B cell (primary cell): Measurements from ENCODE around the gene SLC17A4. TPM values are rescaled to one million over a fixed set of nuclear protein-coding genes. Genes with fewer than 3 reads are reported as not detected.

Experiments
- ATAC-seq: fragments of 200-7000 bp; cut with Tn5 transposase; one replicate; pipeline ENCODE4 v1.10.0; 2021; ENCODE audit warnings: low read depth, mild to moderate bottlenecking, moderate number of reproducible peaks, moderate library complexity
- CTCF ChIA-PET: fragments of 350-600 bp; sonication (Branson Sonifier 250); formaldehyde crosslinking; loops from one replicate; lab custom pipeline; 2021; ENCODE audit warnings: antibody characterized with exemption, inconsistent platforms; lab: Charles Lee
- POLR2A ChIA-PET: fragments of 350-600 bp; sonication (Branson Sonifier 250); formaldehyde crosslinking; loops from one replicate; lab custom pipeline; 2021; ENCODE audit warnings: antibody characterized with exemption; lab: Charles Lee
- DNase-seq: peaks from one replicate; pipeline ENCODE4 v3.0.0; 2013
- H2AFZ ChIP-seq: 2 replicates; pipeline ENCODE4 v1.6.1; 2012; ENCODE audit warnings: mild to moderate bottlenecking, low read depth, low read length; ENCODE audit not compliant: insufficient read depth, poor library complexity, severe bottlenecking
- H3K27ac ChIP-seq, 2 donors: 1 replicate in 1 of 2; 2 replicates in 1 of 2; pipeline ENCODE4 v1.5.1; 2012 to 2013; ENCODE audit warnings: low read length in 2 of 2, mild to moderate bottlenecking in 2 of 2, moderate library complexity in 1 of 2
- H3K27me3 ChIP-seq, 4 experiments: fragments of 200-600 bp in 1 of 4; sonication (generic) in 1 of 4; replicated peaks in 1 of 4; 1 replicate in 2 of 4; 2 replicates in 2 of 4; pipeline versions ENCODE4 v1.6.1 to v1.7.0; 2013 to 2016; ENCODE audit warnings: low read length in 3 of 4, mild to moderate bottlenecking in 2 of 4, mixed read lengths in 1 of 4, moderate library complexity in 1 of 4; ENCODE audit not compliant: insufficient read depth in 4 of 4, control insufficient read depth in 3 of 4; ENCODE audit errors: control extremely low read depth in 1 of 4
- H3K36me3 ChIP-seq, 2 experiments: replicated peaks in 1 of 2; 1 replicate in 1 of 2; 2 replicates in 1 of 2; pipeline versions ENCODE4 v1.6.1 to v1.7.1; 2013; ENCODE audit warnings: low read length in 1 of 2; ENCODE audit not compliant: insufficient read depth in 2 of 2, control insufficient read depth in 1 of 2; ENCODE audit errors: control extremely low read depth in 1 of 2, extremely low read depth in 1 of 2
- H3K4me1 ChIP-seq, 2 donors: fragments of 200-600 bp in 1 of 2; sonication (generic) in 1 of 2; 1 replicate in 1 of 2; 2 replicates in 1 of 2; pipeline versions ENCODE4 v1.5.1 to v1.6.1; 2013 to 2017; ENCODE audit warnings: low read length in 2 of 2; ENCODE audit not compliant: control insufficient read depth in 2 of 2, insufficient read depth in 2 of 2
- H3K4me2 ChIP-seq: replicated peaks from 2 replicates; pipeline ENCODE3; 2012; ENCODE audit warnings: mild to moderate bottlenecking, low read depth, low read length; ENCODE audit not compliant: poor library complexity, severe bottlenecking
- H3K4me3 ChIP-seq, 5 experiments: fragments of 200-600 bp in 1 of 5; sonication (generic) in 1 of 5; 1 replicate in 3 of 5; 2 replicates in 2 of 5; pipeline versions ENCODE4 v1.5.1 to v1.7.0; 2011 to 2016; ENCODE audit warnings: low read length in 4 of 5, mild to moderate bottlenecking in 4 of 5, low read depth in 2 of 5, control low read depth in 1 of 5, moderate library complexity in 1 of 5; ENCODE audit not compliant: insufficient read depth in 1 of 5; ENCODE audit errors: control extremely low read depth in 1 of 5, extremely low read depth in 1 of 5
- H3K79me2 ChIP-seq: fragments of 200-600 bp; sonication (generic); one replicate; pipeline ENCODE4 v1.6.0; 2016; ENCODE audit warnings: low read length; ENCODE audit not compliant: control insufficient read depth, insufficient read depth
- H3K9ac ChIP-seq: fragments of 200-600 bp; sonication (generic); 2 replicates; pipeline ENCODE4 v1.6.1; 2017; ENCODE audit warnings: mild to moderate bottlenecking, low read length, moderate library complexity
- H3K9me3 ChIP-seq, 3 donors: one replicate each; pipeline versions ENCODE4 v1.6.1 to v1.7.1; 2013; ENCODE audit warnings: low read length in 2 of 3; ENCODE audit not compliant: control insufficient read depth in 2 of 3, insufficient read depth in 1 of 3; ENCODE audit errors: control extremely low read depth in 1 of 3
- H4K20me1 ChIP-seq: 2 replicates; pipeline ENCODE4 v1.6.0; 2012; ENCODE audit warnings: mild to moderate bottlenecking, low read length; ENCODE audit not compliant: insufficient read depth, control insufficient read depth, poor library complexity, severe bottlenecking
- H3K27ac Mint-ChIP-seq: one replicate; pipeline ENCODE4 v1.8.0; 2021; ENCODE audit warnings: mixed read lengths
- H3K27me3 Mint-ChIP-seq: one replicate; pipeline ENCODE4 v1.8.0; 2021; ENCODE audit warnings: mixed read lengths
- H3K4me1 Mint-ChIP-seq: one replicate; pipeline ENCODE4 v1.8.0; 2021; ENCODE audit warnings: mixed read lengths
- H3K4me3 Mint-ChIP-seq: one replicate; pipeline ENCODE4 v1.8.0; 2021; ENCODE audit warnings: mixed read lengths
- H3K9me3 Mint-ChIP-seq: one replicate; pipeline ENCODE4 v1.8.0; 2022; ENCODE audit warnings: mixed read lengths; ENCODE audit not compliant: insufficient read depth
- CTCF ChIP-seq: fragments of 200-600 bp; IDR thresholded peaks from one replicate; pipeline ENCODE4 v1.8.0; 2022; ENCODE audit warnings: antibody characterized with exemption, mild to moderate bottlenecking
- EZH2 ChIP-seq: IDR thresholded peaks from 2 replicates; pipeline ENCODE4 v1.6.1; 2012; ENCODE audit warnings: borderline replicate concordance, low read depth, mild to moderate bottlenecking, moderate library complexity, low read length; ENCODE audit not compliant: insufficient read depth, poor library complexity, severe bottlenecking
- WGBS: methylation state at CpG from one replicate; pipeline ENCODE4 v1.1.5; 2013; ENCODE audit warnings: missing lambda C conversion rate; ENCODE audit not compliant: insufficient coverage; 5-methylcytosine and 5-hydroxymethylcytosine counted together
- intact Hi-C: fragments of 100-400 bp; cut with micrococcal nuclease; formaldehyde crosslinking; loops from one replicate; pipeline ENCODE4 v1.10.0; 2022
- polyA plus RNA-seq: library from polyadenylated mRNA; depleted of rRNA; stranded (reverse); fragments of >200 nt; gene quantifications from 2 replicates; pipeline ENCODE4 v1.2.3, GENCODE V29; 2012
- total RNA-seq, 2 donors: library from RNA; stranded (reverse); fragments of 120-200 nt in 1 of 2; gene quantifications; 1 replicate in 1 of 2; 2 replicates in 1 of 2; pipeline versions ENCODE4 v1.2.3 to v1.2.4, GENCODE V29; 2013 to 2022

Gene SLC17A4
- total and polyA plus RNA-seq, 2 donors (not counting 1 experiment from before 2014, with no cell fraction given): not detected

GRCh38 chr6:25757936-25758642 is 3.5 kb downstream of the SLC17A4 start:
- H3K27ac Mint-ChIP-seq: no peak overlapping the region
- peaks cover 0 to 3% (median 0%) of the 10 kb centered on the region in 4 experiments for H3K27me3 ChIP-seq
- POLR2A ChIA-PET: no interaction called here
- H3K4me1 ChIP-seq: no peaks in the 10 kb centered on the region
- no peak overlapping the region for H2AFZ ChIP-seq
- no peak overlapping the region for H3K9ac ChIP-seq
- H3K4me3 Mint-ChIP-seq: no peak overlapping the region
- peaks cover 35% of the 10 kb centered on the region for H3K27me3 Mint-ChIP-seq
- CTCF ChIA-PET: no interaction called here
- no peak overlapping the region for H3K4me3 ChIP-seq
- intact Hi-C loops: no loop called here
- 67% methylated on average over 4 of the region's 6 CpGs for WGBS
- H3K27ac ChIP-seq: no peak overlapping the region
- H3K9me3 ChIP-seq: no peaks in the 10 kb centered on the region
- TF ChIP-seq CTCF: no peak
- TF ChIP-seq EZH2: no peak
- H3K4me2 ChIP-seq: no peak overlapping the region
- DNase-seq: no peak
- H3K79me2 ChIP-seq: no peaks in the 10 kb centered on the region
- H4K20me1 ChIP-seq: no peaks in the 10 kb centered on the region
- H3K9me3 Mint-ChIP-seq: no peaks in the 10 kb centered on the region
- H3K4me1 Mint-ChIP-seq: no peaks in the 10 kb centered on the region
- ATAC-seq: no peak
- H3K36me3 ChIP-seq: no peaks in the 10 kb centered on the region

GRCh38 chr6:25764611-25765010 is 10.1 kb downstream of the SLC17A4 start:
- peaks cover 42% of the 10 kb centered on the region for H3K27me3 Mint-ChIP-seq
- Histone ChIP-seq H3K9me3 (no peaks in the 10 kb centered on the region), H3K27me3 (peaks cover 0 to 3% (median 2%) of the 10 kb centered on the region in 4 experiments), H3K79me2 (no peaks in the 10 kb centered on the region), H3K4me3 (no peak overlapping the region), H4K20me1 (no peaks in the 10 kb centered on the region), H3K4me2 (no peak overlapping the region), H3K9ac (no peak overlapping the region), H3K4me1 (no peaks in the 10 kb centered on the region), H3K27ac (no peak overlapping the region), H3K36me3 (no peaks in the 10 kb centered on the region), H2AFZ (no peak overlapping the region)
- CTCF ChIA-PET: no interaction called here
- DNase-seq: no peak
- intact Hi-C loops: no loop called here
- POLR2A ChIA-PET: no interaction called here
- ATAC-seq: no peak
- H3K4me3 Mint-ChIP-seq: no peak overlapping the region
- TF ChIP-seq CTCF (no peak), EZH2 (no peak)
- no peaks in the 10 kb centered on the region for H3K4me1 Mint-ChIP-seq
- 81% methylated on average over 2 of the region's 2 CpGs for WGBS
- H3K9me3 Mint-ChIP-seq: no peaks in the 10 kb centered on the region
- no peak overlapping the region for H3K27ac Mint-ChIP-seq
